NCI-H2227 treated with DMSO at 0.1 percent for 48 hours (cell line): ENCODE data around the gene HORMAD2.

Experiments
- DNase-seq: peaks from one replicate; lab custom pipeline; 2025; lab: John Stamatoyannopoulos, UW

Gene HORMAD2, protein sequence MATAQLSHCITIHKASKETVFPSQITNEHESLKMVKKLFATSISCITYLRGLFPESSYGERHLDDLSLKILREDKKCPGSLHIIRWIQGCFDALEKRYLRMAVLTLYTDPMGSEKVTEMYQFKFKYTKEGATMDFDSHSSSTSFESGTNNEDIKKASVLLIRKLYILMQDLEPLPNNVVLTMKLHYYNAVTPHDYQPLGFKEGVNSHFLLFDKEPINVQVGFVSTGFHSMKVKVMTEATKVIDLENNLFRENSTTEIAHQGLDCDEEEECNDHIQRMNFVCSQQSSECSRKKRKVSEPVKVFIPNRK

DNA sequence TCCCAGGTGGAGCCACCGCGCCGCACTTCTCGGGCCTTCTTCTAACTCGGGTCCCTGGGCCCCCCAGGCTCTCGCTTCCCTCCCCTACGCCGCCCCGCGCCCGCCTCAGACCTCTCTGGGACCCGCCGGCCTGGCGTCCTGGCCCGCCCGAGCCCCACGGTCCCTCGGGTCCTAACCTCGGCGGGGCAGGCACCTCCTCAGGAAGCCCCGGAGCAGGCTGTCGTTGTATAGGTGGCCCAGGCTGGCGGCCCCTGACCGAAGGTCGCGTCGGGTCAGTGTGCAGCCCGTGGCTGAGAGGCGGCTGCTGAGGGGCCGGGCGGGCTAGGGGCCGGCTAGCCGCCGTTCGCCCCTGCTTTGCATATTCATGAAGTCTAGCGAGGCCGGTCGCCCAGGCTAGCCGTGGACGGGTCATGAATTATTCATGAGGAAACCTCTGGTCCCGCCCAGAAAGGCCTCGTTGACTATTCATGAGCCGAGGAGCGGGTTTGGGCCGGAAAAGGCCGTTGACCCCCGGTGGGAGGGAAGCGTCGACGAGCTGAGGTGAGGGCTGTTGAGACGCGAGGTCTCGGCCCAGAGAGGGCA is at the start of gene HORMAD2:
TSS of gene HORMAD2 (plus strand) at position 513 of the 582 bp plus-strand sequence. CDS start 13,489 bp downstream, outside the sequence.
- no peak for DNase-seq

DNA sequence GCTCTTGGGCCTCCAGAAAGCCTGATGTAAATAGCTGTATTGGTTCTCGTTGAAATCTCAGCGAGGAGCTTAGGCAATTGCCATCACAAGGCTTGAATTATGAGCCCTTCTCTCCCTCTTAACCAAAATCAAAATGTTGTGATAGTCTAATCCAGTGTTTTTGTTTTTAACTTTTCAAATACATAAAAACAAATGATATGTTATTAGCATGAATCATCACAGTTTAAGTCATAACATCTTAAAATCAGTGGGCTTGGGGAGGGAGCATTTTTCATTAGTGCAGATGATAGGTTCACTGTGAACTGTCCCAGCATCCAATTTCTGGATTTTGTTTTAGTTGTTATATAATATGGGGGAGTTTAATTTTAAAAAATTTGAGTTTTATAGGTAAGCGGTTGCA is 48.9 kb upstream of the HORMAD2 start:
- DNase-seq: no peak

DNA sequence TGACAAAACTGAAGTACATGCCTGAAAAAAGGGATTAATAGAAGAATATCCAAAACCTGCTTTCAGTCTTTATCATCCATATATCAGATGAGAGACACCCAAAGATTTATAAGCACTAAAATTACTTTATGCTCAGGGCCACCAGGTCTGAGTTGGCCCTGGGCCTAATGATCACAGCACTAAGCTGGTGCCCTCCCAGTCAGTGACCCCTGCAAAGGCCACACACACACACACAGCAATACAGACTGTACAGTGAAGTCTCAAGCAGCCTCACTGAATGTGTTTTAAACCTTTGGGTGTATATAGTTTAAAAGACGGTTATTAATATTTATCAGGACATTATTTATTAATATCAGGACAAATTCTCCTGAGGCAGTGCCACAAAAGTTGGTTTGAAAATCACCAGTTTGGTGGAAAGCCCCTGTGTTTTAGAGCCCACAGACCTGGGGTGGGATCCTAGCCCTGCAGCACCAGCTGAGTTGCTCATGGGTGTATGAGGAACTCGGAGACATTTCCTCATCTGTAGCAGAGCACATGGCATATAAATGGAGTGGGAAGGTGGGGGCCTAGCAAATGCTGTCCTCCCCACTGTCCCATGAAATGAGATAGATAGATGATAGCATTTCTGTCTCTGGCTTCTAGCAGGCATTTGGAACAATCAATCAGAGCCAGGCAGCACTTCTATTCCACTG is 48.4 kb upstream of the HORMAD2 start:
- no peak for DNase-seq

DNA sequence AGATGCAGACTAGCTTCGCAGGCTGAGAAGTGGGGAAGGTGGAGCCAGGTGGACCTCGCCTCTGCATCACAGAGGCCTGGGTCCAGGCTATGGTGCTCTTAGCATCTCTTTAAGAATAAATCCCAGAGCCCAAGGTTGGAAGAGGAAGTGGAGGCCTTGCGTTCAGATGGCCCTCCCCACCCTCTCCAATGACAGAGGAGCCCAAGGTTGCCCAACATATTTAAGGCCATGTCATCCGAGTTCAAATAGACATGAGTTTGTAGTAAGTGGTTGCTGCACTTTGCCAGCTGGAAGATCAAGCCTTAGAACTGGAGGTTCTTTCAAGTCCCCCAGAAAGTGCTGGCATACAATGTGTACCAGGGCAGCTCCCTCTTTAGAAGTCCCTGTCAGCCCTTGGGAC is 47.1 kb upstream of the HORMAD2 start:
- no peak for DNase-seq

DNA sequence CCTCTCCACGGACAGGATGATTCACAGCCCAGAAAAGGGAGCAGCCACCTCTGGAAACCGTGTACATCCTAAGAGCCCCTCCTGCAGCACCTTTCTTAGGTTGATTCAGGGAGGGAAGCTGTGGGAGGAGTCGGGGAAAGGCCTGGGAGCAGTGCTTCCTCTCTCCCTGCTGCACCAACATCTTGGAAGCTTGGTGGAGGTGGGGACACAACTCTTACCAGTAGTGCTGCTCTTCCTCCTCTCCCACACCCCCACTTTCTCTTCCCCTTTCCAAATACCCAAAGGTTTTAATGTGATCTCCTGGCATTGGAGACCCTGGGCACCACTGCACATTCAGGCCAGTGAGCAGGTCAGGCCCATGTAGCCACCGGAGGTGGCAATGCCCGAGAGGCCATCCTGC is 46.4 kb upstream of the HORMAD2 start:
- no peak for DNase-seq

DNA sequence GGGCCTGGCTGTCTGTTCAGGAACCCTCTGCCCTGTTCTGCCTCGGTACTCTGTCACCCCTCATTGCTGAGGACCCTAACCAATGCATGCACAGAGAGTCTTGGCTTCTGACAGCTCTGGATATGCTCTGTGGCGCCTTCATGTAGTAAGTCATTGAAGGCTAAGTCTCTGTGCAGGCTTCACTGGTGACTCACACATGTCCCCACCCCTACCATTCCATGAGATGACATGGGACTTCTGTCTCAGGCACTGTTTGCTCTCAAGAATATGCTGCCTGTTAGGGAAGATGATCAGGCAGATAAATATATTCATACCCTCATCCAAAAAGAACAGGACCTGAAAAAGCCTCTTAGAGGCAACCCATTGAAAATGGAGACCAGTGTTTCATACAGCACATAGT is 43.6 kb upstream of the HORMAD2 start:
- DNase-seq: no peak

DNA sequence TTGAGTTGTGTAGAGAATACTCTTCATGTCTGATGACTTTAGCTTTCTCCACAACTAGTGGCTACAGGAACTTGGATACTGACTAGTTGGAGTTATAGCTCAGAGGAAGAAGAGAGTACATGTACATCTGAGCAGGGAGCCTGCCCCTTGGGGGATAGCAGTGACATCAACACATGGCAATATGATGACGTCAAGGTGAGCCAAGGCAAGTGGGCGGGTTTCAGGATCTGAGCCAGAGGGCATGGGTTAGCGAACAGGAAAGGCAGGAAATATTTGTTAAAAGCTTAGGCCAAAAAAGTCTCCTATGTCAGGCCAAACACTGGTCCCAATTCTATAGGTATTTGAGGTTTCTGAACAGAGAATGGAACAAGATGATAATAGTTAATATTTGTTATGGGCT is 42.0 kb upstream of the HORMAD2 start:
- no peak for DNase-seq

DNA sequence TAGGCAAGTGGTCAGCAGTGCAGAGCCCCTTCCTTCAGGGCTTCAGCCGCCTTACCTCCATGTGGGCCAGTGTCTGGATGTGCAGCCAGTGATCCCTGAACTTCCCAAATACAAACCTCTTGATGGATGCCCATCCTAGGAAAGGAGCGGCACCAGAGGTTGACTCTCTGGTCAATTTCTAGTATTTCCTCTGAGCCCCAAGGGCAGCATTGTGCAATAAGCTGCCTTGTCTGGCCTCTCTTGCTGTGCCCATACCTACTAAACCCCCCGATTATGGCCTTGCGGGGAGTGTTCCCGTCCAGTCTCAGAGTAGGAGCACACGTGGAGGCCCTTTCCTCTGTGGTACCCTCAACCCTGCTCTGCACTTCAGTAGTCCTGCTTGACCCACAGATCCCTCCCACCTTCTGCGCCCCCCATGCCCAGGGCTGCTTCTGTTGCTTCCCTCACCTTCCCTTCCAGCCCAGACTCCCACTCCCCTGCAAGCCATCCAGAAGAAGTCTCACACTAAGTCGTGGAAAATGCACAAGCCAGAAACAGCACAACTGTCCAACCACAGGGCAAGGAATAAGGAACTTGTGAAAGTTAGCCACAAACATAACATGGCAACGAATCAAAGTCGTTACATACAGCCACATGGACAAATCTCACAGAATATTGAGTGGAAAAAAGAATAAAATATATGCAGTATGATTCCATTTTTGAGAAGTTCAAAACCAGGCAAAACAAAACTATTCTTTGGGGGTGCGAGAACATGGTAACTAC is 39.6 kb upstream of the HORMAD2 start:
- no peak for DNase-seq

DNA sequence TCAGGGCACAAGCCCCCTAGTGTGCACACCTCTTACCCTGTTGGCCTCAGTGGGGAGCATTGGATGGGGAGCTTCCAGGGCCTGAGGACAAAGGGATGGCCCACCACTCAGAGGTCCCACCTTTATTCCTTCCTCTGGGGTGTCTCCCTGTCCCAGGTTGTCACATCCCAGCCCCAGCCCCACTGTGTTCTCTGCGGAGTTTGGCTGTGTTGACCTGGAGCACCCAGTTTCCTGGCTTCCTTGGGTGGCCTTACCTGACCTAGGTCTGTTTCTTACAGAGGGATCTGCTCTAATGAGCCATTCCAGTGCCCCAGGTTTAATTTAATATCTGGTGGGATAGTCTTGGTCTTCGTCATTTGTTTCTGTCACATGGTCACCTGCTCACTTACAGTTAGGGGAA is 38.8 kb upstream of the HORMAD2 start:
- DNase-seq: no peak

DNA sequence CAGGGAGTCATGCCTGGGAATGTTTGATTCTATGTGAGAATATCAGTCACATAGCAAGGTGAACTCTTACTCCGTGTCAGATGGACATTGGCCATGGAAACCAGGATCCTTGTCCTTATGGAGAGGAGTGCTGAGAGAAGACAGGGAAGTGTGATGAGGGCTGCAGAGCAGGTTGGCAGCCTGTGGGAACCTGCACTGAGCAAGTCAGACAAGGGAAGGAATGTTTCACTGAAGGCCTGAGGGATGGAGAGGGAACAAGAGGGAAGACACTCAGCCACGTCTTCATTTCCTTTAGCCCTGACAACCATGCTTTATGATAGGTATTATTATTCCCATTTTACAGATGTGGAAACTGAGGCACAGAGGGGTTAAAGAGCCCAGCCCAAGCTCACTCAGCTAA is 38.4 kb upstream of the HORMAD2 start:
- no peak for DNase-seq

DNA sequence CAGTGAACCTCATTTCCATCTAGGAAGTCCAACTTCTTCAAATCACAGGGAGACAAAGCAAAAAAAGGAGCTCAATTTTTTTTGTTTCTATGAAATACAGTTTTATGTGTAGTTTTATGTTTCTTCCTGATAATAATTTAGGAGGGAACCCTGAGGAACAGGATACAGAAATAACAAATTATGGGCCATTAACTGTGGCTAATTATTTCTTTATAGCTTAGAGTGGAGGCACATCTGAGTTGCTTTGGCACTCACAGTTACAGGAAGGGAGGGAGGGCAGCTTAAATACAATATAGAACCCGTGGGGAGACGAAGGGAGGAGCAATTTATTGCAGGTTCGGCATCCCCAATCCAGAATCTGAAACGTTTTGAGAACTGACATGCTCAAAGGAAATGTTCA is 37.1 kb upstream of the HORMAD2 start:
- DNase-seq: no peak

DNA sequence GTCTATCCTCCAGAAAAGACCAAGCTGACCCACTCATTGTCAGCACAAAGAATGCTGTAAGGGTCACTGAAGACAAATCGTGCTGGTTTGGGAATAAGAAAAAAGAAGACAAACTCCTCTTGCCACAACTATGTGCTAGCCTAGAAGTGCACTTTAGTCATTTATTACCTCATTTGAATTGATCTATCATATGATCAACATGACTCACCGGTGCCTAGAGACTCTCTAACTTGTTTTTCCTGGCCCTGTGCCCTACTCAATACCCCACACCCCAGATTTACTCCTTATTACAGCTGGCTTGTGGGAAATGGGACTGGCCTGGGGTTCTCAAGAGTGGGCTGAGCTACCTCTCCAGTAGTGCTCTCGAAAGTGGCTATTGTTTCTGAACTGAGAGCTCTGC is 35.9 kb upstream of the HORMAD2 start:
- DNase-seq: no peak

DNA sequence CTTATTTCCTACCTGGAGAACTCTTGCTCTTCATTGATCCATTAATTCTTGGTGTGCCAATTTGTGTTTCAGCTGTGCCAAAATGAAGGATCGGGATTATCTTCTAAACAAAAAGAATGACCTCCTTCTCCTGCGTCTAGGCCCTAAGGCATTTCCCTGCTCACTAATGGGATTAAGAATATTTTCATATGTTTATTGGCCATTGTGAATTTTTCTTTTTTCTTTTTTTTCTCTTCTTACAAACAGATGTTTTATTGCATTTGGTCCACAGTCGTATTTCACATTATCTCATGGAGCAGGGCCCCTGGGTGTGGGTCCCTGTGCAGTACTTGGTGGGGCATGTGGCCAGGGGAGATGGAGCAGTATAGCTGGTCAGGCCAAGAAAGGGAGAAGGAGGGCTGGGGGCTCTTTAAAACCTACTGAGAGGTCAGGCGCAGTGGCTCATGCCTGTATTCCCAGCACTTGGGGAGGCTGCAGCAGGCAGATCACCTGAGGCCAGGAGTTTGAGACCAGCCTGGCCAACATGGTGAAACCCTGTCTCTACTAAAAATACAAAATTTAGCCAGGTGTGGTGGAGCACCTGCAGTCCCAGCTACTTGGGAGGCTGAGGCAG is 35.3 kb upstream of the HORMAD2 start:
- no peak for DNase-seq

DNA sequence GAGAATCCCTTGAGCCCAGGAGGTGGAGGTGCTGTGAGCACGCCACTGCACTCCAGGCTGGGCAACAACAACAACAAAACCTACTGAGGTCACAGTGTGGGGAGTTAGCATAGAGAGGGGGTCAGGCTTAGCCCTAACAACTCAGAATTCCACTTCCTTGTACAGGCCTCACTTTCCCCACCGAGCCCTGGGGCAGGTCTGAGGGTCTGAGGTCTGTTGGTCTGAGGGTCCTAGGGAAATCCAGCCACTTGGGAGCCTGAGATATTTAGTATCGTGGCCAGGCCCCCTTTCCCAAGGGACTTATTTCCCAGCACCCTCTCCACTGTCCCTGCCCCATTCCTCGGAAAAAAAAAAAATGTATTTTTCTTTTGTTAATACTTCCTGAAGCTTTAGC is 34.8 kb upstream of the HORMAD2 start:
- DNase-seq: no peak

DNA sequence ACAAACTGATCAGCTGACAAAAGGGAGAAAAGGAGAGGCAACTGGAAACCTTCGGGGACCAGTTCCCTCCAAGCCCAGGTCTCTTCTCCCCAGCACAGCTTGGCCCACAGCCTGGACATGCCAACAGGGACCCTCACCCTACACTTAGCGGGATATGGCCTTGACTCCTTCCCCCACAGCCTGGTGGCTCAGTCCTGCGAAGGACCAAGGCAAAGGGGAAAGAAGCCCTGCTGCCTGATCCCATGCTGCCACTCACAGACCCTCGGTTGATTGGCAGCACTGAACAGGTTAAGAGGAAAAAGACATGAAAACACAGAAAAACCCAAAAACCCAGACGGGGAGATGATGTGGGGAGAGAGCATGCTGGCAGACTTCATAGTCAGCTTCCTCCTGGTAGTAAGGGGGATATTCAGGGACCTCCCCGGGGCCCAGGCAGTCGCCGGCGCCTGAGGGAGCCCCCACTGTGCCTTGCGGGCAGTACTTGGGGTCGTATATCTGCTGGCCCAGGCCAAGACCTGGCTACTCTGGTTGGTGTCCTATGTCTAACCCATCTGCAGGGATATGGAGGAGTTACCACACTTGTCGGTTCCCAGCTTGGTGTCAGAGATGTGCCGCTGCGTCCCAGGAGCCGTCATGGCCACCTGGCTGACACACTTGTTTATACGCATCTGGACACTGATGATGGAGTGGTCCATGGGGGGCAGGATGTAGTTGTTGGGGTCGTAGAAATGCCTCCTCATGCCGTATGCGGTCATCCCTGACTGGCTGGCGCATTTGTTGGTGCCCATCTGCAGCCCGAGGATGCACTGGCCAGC is 34.2 kb upstream of the HORMAD2 start:
- no peak for DNase-seq

DNA sequence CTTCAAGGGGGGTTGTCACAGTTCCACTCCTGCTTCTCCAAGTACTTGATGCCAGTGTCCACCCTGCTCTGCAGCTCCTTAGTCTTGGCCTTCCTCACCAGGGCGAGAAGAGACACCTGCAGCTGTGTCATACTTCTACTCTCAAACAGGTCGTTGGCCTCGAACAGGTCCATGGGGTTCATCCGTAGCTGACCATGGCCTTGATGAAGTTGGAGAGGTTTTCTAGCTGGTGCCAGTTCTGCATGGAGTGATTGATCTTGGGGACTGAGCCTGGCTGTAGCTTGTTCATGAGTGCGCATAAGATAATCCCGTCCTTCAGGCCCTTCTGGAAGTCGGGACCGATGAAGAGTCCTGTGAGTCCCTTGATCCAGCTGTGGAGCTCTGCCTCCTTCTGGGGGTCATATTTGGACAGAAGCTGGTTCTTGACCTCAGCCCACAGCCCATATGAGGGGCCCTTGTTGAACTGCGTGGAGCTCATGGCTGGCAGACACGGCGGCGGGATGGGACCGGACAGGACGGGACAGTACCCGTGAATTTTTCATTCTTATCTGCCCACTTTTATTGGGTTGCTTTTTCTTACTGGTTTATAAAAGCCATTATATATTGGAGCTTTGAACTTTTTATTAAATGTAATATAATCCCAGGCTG is 33.4 kb upstream of the HORMAD2 start:
- no peak for DNase-seq

DNA sequence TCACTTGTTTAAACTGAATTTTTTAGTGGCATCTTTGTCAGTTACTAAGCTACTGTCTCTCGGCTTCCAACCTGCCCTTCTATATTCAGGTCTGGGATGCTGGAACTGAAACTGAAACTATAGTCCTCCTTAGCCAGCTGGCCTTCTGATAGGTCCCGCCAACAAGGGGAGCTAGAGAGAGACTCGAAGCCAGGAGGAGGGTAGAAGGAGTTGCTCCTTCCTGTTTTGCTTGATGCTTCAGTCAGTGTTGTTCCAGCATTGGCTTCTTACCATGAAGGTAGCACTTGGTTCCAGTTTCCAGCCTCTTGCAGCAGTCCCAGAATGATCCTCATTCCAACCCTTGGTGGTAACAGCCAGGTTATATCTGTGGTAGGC is 32.9 kb upstream of the HORMAD2 start:
- no peak for DNase-seq

DNA sequence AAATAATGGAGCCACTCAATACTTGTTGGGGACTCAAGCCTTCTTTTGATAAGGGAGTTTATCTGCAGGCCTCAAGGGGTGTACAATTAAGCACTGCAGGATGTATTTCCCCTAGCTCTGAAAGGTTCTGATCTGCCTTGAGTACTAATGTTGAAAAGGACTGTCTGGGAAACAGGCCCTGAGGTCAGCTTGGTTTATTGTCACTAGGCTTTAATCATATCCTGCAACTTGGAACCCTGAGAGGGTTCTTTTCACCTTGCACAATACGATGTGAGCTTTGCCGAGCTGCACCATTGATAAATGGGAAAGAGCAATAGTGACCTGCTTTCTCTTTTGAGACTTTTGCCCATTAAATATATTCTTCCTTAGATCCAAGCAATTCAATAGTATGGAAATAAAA is 31.6 kb upstream of the HORMAD2 start:
- peak; percentile 67 for DNase-seq

DNA sequence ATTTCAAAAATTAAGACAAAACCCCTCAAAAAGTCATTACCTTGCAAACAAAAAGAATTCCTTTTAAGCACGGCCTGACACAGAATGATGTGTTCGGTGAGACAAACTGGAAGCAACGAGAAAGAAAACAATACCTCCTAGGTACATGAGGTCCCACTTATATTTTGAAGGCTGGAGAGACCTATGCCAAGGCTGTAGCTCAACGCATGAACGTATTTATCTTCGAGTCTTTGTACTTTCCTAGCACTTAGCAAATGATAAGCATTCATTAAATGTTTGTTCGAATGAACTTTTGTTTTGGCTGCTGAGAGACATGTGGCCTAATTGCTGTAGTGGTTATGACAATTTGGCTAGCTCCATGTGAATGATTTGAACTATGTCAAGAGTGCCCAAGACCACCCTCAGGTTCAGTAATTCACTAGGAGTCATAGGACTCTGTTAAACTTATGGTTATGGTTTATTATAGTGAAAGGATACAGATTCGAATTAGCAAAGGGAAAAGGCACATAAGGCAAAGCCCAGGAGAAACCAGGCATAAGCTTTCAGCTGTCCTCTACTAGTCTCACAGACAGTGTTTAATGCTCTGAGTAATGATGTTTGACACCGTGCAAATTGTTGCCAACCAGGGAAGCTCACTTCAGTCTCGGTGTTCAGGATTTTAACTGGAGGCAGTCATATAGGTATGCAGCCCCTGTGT is 26.0 kb upstream of the HORMAD2 start:
- DNase-seq: no peak

DNA sequence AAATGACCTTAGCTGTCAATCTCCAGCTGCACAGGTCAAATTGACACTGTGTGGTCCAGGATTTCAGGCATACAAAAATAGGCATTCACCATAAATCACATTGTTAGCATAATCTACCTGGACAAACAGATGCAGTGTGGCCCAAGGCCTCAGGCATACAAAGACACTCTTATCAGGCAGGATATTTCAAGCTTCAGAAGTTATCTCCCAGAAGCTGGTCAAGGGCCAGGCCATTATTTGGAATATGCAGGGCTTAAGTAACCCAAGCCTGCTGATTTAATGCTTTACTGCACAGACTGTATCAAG is 25.5 kb upstream of the HORMAD2 start:
- no peak for DNase-seq

DNA sequence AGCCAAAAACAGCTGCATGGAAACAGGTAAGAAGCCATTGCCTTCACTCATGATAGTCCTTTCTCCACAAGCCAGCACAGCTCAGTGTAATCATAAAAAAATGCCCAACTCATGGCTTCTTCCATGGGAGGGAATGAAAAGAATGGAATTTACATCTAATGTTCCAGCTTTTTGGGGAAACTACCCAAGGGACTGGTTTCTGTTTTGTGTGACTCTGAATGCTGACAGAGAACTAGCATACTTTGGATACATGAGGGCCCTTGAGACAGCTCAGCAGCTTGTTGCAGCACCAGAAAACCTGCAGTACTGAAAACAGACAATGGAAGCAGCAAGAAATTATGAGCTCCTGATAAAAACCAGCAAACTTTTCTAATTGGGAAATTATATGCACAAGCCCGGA is 24.2 kb upstream of the HORMAD2 start:
- no peak for DNase-seq
